GM10266 (cell line): ENCODE measurements around the gene ABHD13.

ENCODE experiments used
- DNase-seq: peaks from one replicate; pipeline ENCODE4 v3.0.0; 2012; ENCODE audit errors: extremely low spot score
- CTCF ChIP-seq: IDR thresholded peaks from 2 replicates; pipeline ENCODE4 v1.5.1; 2012; ENCODE audit warnings: mild to moderate bottlenecking, low read depth; ENCODE audit not compliant: control insufficient read depth, insufficient read depth; ENCODE audit errors: missing control alignments

ABHD13 gene

GRCh38 chr13:108225440-108225839 lies 7.2 kb downstream of the ABHD13 start:
- DNase-seq = no peak
- no peak for TF ChIP-seq CTCF

- TF ChIP-seq CTCF = no peak
- no peak for DNase-seq
These were observed 8.0 kb downstream of the ABHD13 start for GRCh38 chr13:108226184-108226583.

DNA sequence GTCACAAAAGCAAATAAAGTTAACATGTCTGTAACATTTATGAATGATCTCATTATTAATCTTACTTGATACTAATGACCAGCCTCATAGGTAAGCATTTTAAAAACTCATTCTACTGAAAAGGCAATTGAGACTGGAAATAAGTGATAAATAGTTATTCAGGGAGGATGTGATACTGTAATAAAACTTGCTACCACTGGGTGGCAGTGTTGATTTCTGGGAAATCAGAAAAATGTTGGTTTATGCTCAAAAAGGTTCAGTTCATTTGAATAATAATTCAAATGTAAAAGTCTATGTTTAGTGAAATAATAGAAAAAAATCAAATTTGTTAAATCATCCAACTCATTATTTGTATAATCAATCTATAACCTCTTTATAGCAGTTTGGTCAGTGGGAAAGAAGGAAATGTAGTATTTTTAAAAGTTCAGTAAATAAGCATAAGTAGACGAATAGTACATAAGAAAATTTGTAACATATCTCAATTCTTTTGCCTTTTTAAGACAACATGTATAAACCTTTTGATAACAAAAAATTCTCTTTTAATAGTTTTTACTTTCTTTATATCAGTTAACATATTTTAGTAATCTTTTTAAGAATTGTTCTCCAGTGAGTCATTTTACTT lies 9.6 kb downstream of the ABHD13 start:
- no peak for DNase-seq
- TF ChIP-seq CTCF = peak; percentile 72

DNA sequence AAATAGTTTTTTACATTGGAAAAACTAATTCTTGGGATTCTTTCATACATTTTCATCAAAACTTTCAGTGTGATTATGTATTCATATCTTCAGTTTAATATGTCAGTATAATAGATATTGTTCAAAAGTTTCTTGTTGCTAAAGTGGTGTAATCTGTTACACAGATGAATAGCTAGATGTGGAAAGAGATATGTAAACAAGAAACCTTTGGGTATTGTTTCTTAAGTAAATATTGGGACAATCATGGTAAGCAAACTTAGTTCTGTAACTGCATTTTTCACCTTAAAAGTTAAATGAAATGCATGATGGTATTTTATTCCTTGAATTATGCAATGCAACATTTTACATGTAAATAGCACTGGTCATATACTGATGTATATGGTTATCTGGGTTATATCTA lies 12.2 kb downstream of the ABHD13 start:
- DNase-seq = no peak

DNA sequence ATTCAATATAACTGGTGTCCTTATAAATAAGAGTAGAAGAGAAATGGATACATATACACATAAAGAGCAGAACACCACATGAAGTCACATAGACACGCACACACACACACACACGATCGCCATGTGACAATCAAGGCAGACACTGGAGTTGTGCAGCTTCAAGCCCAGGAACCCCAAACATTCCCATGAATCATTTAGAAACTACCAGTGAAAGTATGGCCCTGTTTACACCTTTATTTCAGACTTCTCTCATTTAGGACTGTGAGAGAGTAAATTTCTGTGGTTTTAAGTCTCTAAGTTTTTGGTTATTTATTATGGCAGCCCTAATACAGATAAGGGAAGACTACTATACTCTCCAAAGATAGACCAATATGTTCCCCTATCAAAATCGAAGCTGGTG lies 31.0 kb downstream of the ABHD13 start:
- no peak for TF ChIP-seq CTCF
- DNase-seq = no peak

More for the DNA sequence above, 12.2 kb downstream of the ABHD13 start:
- no peak for TF ChIP-seq CTCF

GRCh38 chr13:108257248-108257647 lies 39.1 kb downstream of the ABHD13 start:
- DNase-seq = no peak

More at GRCh38 chr13:108257248-108257647, 39.1 kb downstream of the ABHD13 start:
- TF ChIP-seq CTCF = no peak
